Caco-2 (cell line): ENCODE data around the gene LRRC2. TPM values are rescaled to one million over a fixed set of nuclear protein-coding genes. Genes with fewer than 3 reads are reported as not detected.
"Not testable (repeated sequence)": the region's sequence is repeated elsewhere in the genome, so short reads cannot be mapped to it uniquely, and the experiment has no call there.

ENCODE experiments used
- BruUV-seq: library from RNA; stranded (reverse); fragments of 400-500 nt; replicated peaks from 2 replicates; lab custom pipeline; 2021; lab: Mats Ljungman, UMichigan
- CTCF ChIA-PET: fragments of 300-600 bp; sonication (Branson Sonifier 250); formaldehyde crosslinking; loops from one replicate; lab custom pipeline; 2022; ENCODE audit warnings: antibody characterized with exemption; lab: Charles Lee
- POLR2A ChIA-PET: fragments of 300-600 bp; sonication (Branson Sonifier 250); formaldehyde crosslinking; loops from one replicate; lab custom pipeline; 2022; ENCODE audit warnings: antibody characterized with exemption; lab: Charles Lee
- DNase-seq, 2 experiments: peaks; one replicate each; pipeline versions ENCODE4 v3.0.0 to v3.0.0-alpha.2; 2020 to 2022
- H3K27me3 ChIP-seq: replicated peaks from 2 replicates; pipeline ENCODE4 v1.6.0; 2011; ENCODE audit warnings: low read length; ENCODE audit not compliant: control insufficient read depth, insufficient read depth
- H3K36me3 ChIP-seq: 2 replicates; pipeline ENCODE4 v1.5.1; 2011; ENCODE audit warnings: low read length; ENCODE audit not compliant: control insufficient read depth, insufficient read depth
- H3K4me1 ChIP-seq: fragments of 250-450 bp; sonication (Bioruptor Pico); 2 replicates; pipeline ENCODE4 v1.5.1; 2020; ENCODE audit warnings: mild to moderate bottlenecking
- H3K4me3 ChIP-seq: 2 replicates; pipeline ENCODE4 v1.5.1; 2011; ENCODE audit warnings: low read depth, mild to moderate bottlenecking, control low read depth, low read length
- H3K9me3 ChIP-seq: fragments of 250-450 bp; sonication (Bioruptor Pico); 2 replicates; pipeline ENCODE4 v1.5.1; 2020; ENCODE audit warnings: mild to moderate bottlenecking, moderate library complexity
- H3K27ac Mint-ChIP-seq: one replicate; pipeline ENCODE4 v1.8.0; 2022; ENCODE audit warnings: mixed read lengths; ENCODE audit not compliant: unreplicated experiment
- H3K27me3 Mint-ChIP-seq: one replicate; pipeline ENCODE4 v1.8.0; 2022; ENCODE audit warnings: mixed read lengths; ENCODE audit not compliant: insufficient read depth, unreplicated experiment
- H3K36me3 Mint-ChIP-seq: one replicate; pipeline ENCODE4 v1.8.0; 2022; ENCODE audit warnings: mild to moderate bottlenecking, mixed read lengths; ENCODE audit not compliant: insufficient read depth, unreplicated experiment
- H3K4me1 Mint-ChIP-seq: one replicate; pipeline ENCODE4 v1.8.0; 2022; ENCODE audit warnings: low read depth, mixed read lengths; ENCODE audit not compliant: unreplicated experiment
- H3K4me3 Mint-ChIP-seq: one replicate; pipeline ENCODE4 v1.8.0; 2022; ENCODE audit warnings: mild to moderate bottlenecking, moderate library complexity, mixed read lengths; ENCODE audit not compliant: unreplicated experiment
- H3K9me3 Mint-ChIP-seq: one replicate; pipeline ENCODE4 v1.8.0; 2022; ENCODE audit warnings: mixed read lengths; ENCODE audit not compliant: unreplicated experiment
- intact Hi-C: fragments of 100-400 bp; cut with micrococcal nuclease; formaldehyde crosslinking; loops from one replicate; pipeline ENCODE4 v1.10.0; 2022; ENCODE audit not compliant: unreplicated experiment
- total RNA-seq: library from RNA; stranded (reverse); gene quantifications from 2 replicates; pipeline ENCODE4 v1.2.3, GENCODE V29; 2022
- TF ChIP-seq, protein P1 (sequence below), 2 experiments: fragments of 200-600 bp in 1 of 2; IDR thresholded peaks; 1 replicate in 1 of 2; 2 replicates in 1 of 2; pipeline versions ENCODE4 v1.5.1 to v1.8.0; 2011 to 2022; ENCODE audit warnings: antibody characterized with exemption in 1 of 2, control low read depth in 1 of 2, inconsistent platforms in 1 of 2, low read depth in 1 of 2, low read length in 1 of 2, mild to moderate bottlenecking in 1 of 2, moderate library complexity in 1 of 2; ENCODE audit not compliant: insufficient read depth in 1 of 2, severe bottlenecking in 1 of 2, unreplicated experiment in 1 of 2

LRRC2 gene
- total RNA-seq, 1 experiment from 2014 or later, result 0.27 TPM

DNA sequence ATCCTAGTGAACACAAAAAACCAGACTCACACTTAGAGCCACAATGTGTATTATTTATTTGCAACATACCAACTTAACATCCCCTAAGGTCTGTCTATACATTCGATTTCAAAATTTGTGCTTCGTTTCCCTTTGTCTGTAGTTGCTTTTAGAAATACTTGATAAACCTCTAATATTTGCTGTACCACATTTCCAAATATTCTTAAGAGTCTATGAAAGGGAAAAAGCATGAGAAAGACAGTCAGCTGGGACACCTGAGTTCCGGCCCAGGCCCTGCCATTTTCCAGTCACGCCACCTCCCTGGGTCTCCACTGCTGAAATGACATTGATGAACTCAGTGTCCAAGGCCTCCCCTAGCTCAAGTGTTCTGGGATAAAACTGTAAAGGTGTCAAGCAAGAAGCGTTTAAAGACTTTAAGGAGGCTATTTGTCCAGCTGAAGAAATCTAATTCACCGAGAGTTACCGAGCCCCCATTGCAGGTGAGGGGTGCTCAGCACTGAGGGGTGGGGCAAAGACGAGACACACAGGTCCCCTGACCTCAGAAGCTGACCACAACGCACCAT lies 26.6 kb downstream of the LRRC2 start:
- TF ChIP-seq, protein P1, sequence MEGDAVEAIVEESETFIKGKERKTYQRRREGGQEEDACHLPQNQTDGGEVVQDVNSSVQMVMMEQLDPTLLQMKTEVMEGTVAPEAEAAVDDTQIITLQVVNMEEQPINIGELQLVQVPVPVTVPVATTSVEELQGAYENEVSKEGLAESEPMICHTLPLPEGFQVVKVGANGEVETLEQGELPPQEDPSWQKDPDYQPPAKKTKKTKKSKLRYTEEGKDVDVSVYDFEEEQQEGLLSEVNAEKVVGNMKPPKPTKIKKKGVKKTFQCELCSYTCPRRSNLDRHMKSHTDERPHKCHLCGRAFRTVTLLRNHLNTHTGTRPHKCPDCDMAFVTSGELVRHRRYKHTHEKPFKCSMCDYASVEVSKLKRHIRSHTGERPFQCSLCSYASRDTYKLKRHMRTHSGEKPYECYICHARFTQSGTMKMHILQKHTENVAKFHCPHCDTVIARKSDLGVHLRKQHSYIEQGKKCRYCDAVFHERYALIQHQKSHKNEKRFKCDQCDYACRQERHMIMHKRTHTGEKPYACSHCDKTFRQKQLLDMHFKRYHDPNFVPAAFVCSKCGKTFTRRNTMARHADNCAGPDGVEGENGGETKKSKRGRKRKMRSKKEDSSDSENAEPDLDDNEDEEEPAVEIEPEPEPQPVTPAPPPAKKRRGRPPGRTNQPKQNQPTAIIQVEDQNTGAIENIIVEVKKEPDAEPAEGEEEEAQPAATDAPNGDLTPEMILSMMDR (IDR thresholded peaks at IDR 0.05; ENCODE audit: insufficient read depth in 1 of 2, low read depth in 1 of 2, low read length in 1 of 2, severe bottlenecking in 1 of 2, unreplicated experiment in 1 of 2), result no peak
- H3K36me3 ChIP-seq, result no peaks in the 10 kb centered on the region
- H3K27ac Mint-ChIP-seq, result no peak overlapping the region
- H3K27me3 Mint-ChIP-seq, result no peaks in the 10 kb centered on the region
- BruUV-seq, result no TSS peak
- H3K9me3 Mint-ChIP-seq, result peaks cover 2% of the 10 kb centered on the region
- H3K27me3 ChIP-seq, result no peaks in the 10 kb centered on the region
- no peaks in the 10 kb centered on the region for H3K9me3 ChIP-seq
- ChIA-PET POLR2A (no interaction called here), CTCF (no interaction called here)
- no peaks in the 10 kb centered on the region for H3K4me1 ChIP-seq
- intact Hi-C loops, result loop anchor here (5.0 kb wide), 1 partner anchor 32 kb away; no protein-coding TSS in a partner anchor
- H3K4me3 Mint-ChIP-seq, result no peak overlapping the region
- DNase-seq, result no peak
- no peaks in the 10 kb centered on the region for H3K36me3 Mint-ChIP-seq
- no peak overlapping the region for H3K4me3 ChIP-seq
- peaks cover 14% of the 10 kb centered on the region for H3K4me1 Mint-ChIP-seq

DNA sequence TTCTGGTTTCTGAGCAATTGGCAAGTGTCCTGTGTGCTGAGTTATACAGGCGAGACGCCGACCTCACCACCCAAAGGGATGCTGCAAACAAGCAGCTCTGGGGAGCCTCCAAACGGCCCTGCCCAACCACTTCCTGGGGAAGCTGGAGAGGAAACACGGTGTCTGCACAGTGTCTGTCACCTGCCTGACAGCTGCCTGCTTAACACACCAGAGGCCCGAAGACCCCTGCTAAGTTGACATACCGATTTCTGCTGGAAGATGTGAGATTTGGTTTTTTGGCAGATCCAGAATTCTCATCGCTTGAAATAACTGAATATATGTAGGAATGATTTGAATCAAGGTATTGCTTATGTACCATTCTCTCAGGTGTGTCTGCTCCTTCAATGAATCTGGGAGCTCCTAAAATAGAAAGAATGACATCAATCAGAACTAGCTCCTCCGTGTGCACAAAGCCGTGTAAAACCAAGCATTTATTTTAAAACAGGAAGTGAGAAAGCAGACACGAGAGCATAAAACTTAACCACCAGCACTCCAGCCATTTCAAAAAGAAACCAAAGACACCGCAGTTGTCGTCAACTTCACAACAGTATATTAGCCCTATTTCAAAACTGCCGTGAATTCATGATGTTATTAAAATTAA lies 27.2 kb downstream of the LRRC2 start:
- ChIA-PET CTCF (no interaction called here), POLR2A (no interaction called here)
- H3K9me3 Mint-ChIP-seq, result peaks cover 8% of the 10 kb centered on the region
- Histone ChIP-seq H3K36me3 (no peaks in the 10 kb centered on the region), H3K4me1 (no peaks in the 10 kb centered on the region), H3K9me3 (no peaks in the 10 kb centered on the region), H3K4me3 (no peak overlapping the region), H3K27me3 (no peaks in the 10 kb centered on the region)
- no peak overlapping the region for H3K27ac Mint-ChIP-seq
- H3K27me3 Mint-ChIP-seq, result peaks cover 3% of the 10 kb centered on the region
- intact Hi-C loops, result no loop called here
- no TSS peak for BruUV-seq
- no peak overlapping the region for H3K4me3 Mint-ChIP-seq
- TF ChIP-seq, protein P1 (IDR thresholded peaks at IDR 0.05; ENCODE audit: insufficient read depth in 1 of 2, low read depth in 1 of 2, low read length in 1 of 2, severe bottlenecking in 1 of 2, unreplicated experiment in 1 of 2), result no peak
- peaks cover 14% of the 10 kb centered on the region for H3K4me1 Mint-ChIP-seq
- no peaks in the 10 kb centered on the region for H3K36me3 Mint-ChIP-seq
- no peak for DNase-seq

DNA sequence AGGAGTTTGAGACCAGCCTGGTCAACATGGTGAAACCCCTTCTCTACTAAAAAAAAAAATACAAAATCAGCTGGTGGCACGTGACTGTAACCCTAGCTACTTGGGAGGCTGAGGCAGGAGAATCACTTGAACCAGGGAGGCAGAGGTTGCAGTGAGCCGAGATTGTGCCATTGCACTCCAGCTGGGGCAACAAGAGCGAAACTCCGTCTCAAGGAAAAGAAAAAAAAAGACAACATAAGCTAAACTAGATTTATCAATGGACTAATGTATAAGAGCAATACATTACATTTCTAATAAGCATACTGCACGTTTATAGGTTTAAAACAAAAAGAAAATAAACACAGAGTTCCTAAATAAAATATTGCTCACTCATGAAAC lies 27.7 kb downstream of the LRRC2 start:
- H3K36me3 Mint-ChIP-seq, intact Hi-C loops, H3K27me3 Mint-ChIP-seq, CTCF ChIA-PET, POLR2A ChIA-PET, H3K9me3 Mint-ChIP-seq, H3K4me3 Mint-ChIP-seq, BruUV-seq, H3K36me3 ChIP-seq, H3K4me1 ChIP-seq, H3K9me3 ChIP-seq, H3K27ac Mint-ChIP-seq, H3K4me3 ChIP-seq, DNase-seq, H3K27me3 ChIP-seq: not testable (repeated sequence)
- H3K4me1 Mint-ChIP-seq, result peaks cover 14% of the 10 kb centered on the region
